HPDE6-E6E7 (cell line): ENCODE results near the gene SNX14.
A peak's percentile ranks its signal among the peaks of the same experiment; 100 is the strongest.
"Not testable (repeated sequence)": the region's sequence is repeated elsewhere in the genome, so short reads cannot be mapped to it uniquely, and the experiment has no call there.

Source experiments
- DNase-seq: peaks from one replicate; pipeline ENCODE4 v3.0.0; 2011; ENCODE audit warnings: missing footprints; ENCODE audit errors: extremely low spot score

Gene SNX14

GRCh38 chr6:85593438-85594196, at the start of gene SNX14:
SNX14 (minus strand) TSS chr6:85593858; CDS start chr6:85593718, 140 bp downstream.
- peak; percentile 77 for DNase-seq

- DNase-seq: peak; percentile 79
These were observed 49.3 kb upstream of the SNX14 start, which contains the start of gene SYNCRIP for GRCh38 chr6:85642774-85643536. SYNCRIP (minus strand) TSS chr6:85642886; CDS start chr6:85641439, 1,447 bp downstream.

DNA sequence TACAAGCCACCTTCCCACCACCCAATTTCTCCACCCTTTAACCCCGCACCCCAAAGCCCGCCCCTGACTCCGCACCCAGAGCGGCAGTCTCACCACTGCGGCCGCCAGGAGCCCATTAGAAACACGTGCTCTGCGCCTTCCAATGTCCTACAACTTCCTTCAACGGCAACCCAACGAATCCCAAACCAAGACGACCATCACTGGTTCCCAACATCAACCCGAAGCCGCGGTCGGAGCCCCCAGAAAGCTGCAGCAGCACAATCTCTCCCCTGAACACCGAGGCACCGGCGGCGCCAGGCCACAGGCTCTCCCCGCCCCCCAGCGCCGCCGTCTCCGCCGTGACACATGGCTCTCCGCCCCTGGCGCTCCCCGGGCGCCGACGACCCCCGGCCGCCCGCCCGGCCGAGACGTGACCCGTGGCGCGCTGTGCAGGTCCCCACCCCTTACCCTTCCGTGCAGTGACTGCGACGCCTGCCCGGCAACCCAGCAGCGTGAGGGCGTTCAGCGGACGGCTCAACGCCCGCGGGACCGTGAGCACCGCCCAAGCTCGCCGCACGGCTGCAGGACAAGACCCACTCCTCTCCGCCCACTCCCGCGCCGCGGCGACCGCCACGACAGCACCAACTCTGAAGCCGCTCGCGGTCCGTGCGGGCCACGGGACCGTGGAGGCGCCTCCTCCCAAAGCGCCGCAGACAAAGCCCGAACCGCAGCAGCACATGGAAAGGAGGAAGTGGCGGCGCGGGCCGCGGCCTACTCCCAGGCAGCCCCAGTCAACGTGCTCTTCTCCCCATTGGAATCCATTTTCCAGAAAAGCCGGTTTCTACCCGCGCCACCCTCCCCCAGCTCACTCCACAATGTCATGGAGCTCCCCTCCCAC, 48.5 kb upstream of the SNX14 start:
- no peak for DNase-seq

DNA sequence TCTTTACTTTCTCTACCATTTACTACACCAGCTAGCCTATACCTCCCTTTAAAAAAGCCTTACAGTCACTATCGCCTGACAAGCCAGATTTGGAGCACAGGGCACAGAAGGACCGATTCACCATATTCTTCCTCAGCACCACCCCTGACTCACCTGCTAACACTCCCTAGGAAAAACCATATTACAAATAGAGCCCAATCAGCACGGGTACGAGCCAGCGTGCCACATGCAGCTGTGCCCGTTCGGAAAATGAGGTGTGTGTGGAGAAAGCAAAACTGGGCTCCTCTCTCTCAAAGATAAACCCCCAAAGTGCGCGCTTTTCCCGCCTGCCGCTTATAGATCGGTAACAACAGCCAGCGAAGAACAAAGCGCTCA, 47.9 kb upstream of the SNX14 start:
- no peak for DNase-seq

DNA sequence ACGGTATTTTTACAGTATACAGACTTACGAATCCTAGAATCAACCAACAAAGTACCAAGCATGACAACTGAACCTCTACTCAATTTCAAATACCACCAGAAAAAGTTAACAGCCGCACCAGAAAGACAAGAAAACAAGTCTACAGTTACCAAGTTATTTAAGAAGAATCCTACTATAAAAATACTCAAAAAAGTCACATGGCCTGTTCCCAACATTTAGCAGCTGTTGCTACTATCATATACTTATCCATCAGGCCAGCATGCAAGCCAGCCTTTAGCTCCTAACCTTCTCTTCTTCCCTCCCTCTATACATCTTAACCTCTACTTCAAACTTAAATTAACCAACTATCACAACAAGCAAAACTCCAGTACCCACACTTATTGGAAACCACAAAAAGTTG, 47.2 kb upstream of the SNX14 start:
- DNase-seq: no peak

- no peak for DNase-seq
These were observed 43.9 kb upstream of the SNX14 start for GRCh38 chr6:85637579-85637978.

DNA sequence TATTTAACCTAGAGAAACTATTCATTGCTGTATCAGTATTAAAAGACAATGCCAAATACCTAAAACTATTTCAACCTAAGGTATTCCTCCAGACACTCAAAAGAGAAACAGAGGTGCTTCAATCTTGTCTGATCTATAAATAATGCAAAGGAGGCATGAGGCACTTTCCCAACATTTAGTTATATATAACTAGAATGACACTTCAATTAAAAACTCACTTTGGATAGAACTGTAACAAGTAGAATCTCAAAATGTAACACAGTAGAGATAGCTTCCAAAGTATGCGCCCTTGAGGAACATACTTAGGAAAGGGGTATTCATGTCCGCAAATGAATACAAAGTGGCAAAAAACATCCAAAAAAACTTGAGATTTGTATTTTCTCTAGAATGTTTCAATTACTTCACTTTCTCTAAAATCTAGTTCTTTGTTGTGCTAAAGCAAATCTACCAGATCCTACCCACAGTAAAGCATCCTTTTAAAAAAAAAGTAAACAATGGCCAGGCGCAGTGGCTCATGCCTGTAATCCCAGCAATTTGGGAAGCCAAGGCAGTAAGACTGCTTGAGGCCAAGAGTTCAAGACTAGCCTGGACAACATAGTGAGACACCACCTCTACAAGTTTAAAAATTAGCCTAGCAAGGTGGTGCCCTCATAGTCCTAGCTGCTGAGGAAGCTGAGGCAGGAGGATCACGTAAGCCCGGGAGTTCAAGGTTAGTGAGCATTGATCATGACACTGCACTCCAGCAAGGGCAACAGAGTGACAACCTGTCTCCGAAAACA, 38.7 kb upstream of the SNX14 start:
- DNase-seq: no peak

DNA sequence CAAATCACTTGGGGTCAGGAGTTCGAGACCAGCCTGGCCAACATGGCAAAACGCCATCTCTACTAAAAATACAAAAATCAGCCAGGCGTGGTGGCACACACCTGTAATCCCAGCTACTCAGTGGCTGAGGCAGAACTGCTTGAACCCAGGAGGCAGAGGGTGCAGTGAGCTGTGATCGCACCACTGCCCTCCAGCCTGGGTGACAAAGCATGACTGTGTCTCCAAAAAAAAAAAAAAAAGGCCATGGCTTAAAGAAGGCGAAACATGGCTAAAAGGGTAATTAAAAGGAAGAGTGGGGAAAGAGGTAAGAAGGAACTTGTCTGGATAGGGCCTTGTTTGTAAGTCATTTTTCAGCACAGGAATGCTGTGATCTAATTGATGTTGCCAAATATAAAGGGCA, 37.5 kb upstream of the SNX14 start:
- not testable (repeated sequence) for DNase-seq

- no peak for DNase-seq
These were observed 34.7 kb upstream of the SNX14 start for GRCh38 chr6:85628353-85628752.

DNA sequence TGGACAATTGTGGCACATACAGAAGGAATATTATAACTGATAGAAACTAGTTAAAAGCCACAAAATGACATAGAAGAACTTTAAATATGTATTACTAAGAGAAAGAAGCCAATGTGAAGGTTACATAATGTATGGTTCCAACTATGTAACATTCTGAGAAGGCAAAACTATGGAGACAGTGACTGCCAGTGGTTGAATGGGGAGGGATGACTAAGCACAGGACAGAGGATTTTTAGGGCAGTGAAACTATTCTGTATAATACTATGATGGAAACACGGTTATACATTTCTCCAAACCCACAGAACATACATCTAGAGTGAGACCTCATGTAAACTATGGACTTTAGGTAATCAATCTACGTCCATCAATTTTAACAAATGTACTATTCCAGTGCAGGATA, 26.6 kb upstream of the SNX14 start:
- no peak for DNase-seq

DNA sequence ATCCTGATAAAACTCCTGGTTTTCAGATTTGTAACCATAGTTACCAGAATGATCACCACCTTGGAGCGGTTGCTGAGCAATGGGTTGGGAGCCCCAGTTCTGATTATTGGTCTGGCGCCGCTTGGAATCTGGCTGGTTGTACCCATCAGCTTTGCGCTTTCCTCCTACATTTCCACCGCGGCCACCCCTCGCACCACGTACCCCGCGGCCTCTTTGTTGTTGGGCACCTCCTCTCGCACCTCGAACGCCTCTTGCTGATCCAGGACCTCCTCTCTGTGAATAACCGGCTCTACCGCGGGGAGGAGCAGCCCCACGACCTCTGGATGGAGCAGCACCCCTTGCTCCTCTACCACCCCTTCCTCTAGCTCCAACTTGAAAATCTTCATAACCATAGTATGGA, 21.1 kb upstream of the SNX14 start:
- DNase-seq: no peak

- DNase-seq: no peak
These were observed 19.2 kb upstream of the SNX14 start for GRCh38 chr6:85612690-85613474.

DNA sequence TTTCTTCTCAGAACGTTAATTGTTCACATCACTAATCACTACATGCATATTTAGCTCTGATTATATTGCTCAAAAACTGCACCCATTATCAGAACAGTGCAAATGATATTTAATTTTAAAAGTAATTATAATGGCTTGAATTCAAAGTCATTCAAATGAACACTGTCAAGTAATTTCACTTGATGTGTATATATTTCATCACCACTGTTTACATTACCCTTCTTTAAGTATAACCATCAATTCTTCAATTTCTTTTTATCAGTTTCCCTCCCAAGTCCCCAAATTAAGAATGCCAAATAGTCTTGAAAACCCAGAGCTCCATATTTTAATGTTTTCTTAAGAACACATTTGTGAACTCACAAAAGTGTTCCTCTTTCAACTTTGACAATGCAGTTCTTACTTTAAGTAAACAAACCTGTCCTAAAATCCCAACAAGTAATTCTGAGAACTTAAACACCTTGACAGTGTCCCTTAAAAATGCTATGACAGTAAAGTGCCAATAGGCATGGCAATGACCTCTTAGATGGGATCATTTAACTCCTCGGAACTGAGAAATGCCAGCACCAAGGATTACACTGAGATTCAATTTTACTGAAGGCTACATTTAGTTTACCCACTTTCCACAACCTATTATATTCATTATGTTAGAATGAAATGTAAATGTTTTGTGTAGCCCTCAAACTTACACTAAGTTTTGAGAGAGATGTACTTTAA, 16.7 kb upstream of the SNX14 start:
- no peak for DNase-seq

DNA sequence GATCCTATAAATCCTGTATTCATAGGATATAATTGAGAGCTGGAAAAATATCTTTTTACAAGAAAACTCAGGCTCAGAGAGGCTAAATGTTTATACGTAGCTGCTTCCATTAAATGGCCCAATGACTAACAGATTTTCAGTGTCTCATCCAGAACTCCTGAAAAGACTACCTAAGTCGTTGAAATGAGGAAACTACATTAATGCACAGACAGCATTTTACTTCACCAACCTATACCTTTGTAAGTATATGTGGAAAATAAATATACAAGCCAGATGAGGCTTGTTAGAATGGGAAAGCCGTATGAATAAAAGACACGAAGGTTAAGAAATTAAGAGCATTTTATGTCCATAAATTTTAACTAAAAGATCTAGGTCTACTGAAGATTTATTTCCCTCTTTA, 8.4 kb upstream of the SNX14 start:
- no peak for DNase-seq

DNA sequence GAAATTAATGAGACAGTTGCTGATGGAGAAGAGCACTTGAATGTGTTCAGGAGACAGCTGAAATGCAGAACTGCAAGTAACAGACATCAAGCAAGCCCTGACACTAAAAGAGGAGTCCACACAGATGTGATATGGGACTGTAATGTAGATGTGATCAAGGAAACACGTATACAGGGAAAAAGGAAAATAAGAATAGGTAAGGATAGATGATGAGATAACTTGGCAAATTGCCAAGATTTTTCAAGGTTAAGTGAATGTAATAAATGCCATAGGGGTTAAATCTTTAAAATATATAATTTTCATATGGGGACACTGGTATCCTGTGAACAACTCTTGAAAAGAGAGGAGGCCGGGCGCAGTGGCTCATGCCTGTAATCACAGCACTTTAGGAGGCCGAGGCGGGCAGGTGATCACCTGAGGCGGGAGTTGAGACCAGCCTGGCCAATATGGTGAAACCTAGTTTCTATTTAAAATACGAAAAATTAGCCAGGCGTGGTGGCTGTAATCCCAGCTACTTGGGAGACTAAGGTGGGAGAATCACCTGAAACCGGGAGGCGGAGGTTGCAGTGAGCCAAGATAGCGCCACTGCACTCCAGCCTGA, 7.2 kb upstream of the SNX14 start:
- no peak for DNase-seq

DNA sequence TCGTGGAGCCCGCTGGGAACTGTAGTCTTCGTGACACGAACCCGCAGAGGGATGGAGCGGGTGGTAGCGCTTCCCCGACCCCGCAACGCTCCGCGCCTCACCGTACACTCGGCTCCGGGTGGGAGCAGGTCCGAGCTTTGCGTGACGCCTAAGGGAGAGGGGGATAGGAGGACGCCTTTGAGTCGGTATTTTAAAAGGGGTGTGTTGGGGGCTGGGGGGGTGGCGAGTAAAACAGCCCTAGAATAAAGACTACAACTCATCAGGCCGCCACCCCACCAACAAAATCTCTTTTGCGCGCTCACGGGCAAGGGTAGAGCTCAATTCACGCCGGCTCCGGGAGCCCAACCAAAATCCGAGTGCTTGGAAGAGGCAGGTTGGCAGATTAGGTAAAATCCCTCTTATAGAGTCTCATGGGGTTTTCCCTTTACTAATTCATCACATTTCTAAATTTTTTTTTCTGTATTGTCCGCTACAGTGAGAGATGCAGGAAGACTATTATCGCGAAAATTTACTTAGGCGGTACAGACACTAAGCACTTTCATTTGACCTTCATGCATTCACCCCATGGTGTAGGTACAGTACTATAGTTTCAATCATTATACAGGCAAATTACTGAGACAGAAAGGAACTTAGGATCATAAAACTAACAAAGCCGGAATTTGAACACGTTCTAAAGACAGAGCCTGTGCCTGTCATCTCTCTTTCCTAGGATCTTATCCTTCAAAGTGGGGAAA, 706 bp upstream of the SNX14 start:
- no peak for DNase-seq

- no peak for DNase-seq
These were observed 1.6 kb downstream of the SNX14 start for GRCh38 chr6:85592033-85592432.

GRCh38 chr6:85591207-85591606, 2.5 kb downstream of the SNX14 start:
- no peak for DNase-seq

DNA sequence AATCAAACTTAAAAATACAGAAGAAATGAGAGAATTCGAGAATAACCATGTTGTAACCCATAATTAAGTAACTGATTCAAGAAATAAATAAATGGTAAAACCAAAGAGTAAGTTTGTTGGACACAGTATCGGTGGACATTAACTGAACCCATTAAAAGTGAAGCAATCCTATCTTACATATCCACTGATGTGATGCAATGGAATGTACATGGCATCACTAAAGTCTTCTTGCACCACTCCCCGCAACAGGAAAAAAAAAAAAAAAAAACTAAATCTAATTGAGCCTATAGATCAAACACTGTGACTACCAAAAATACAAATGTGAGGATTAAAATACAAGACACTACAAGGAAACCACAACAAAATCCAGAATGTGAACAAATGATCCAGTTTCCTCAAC, 7.9 kb downstream of the SNX14 start:
- no peak for DNase-seq
